C4-2B (cell line): ENCODE results near the gene RASD2.

Source experiments
- ZFX ChIP-seq: fragments of 450-650 bp; IDR thresholded peaks from 2 replicates; pipeline ENCODE4 v1.6.1; 2017
- TF ChIP-seq, protein P1 (sequence below): fragments of 450-650 bp; conservative IDR thresholded peaks from 2 replicates; pipeline ENCODE4 v1.5.1; 2017; ENCODE audit warnings: mild to moderate bottlenecking

DNA sequence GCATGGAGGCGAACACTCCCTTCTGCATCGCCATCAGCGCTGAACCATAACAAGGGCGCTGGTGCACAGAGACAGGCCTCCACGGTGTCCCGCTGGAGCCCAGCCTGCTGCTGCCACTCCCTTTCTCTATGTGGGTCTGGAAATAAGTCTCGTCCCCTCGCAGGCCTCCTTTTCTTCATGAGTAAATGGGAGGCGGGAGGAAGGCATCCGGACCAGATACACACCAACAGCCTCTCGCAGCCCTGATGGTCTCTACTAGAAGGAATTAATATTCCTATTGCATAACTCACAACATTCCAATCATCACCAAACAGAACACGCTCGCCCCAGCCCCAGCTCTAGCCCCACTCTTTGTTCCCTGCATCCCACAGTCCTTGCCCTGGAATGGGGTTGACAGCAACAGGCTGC is 14.9 kb downstream of the RASD2 start:
- TF ChIP-seq, protein P1, sequence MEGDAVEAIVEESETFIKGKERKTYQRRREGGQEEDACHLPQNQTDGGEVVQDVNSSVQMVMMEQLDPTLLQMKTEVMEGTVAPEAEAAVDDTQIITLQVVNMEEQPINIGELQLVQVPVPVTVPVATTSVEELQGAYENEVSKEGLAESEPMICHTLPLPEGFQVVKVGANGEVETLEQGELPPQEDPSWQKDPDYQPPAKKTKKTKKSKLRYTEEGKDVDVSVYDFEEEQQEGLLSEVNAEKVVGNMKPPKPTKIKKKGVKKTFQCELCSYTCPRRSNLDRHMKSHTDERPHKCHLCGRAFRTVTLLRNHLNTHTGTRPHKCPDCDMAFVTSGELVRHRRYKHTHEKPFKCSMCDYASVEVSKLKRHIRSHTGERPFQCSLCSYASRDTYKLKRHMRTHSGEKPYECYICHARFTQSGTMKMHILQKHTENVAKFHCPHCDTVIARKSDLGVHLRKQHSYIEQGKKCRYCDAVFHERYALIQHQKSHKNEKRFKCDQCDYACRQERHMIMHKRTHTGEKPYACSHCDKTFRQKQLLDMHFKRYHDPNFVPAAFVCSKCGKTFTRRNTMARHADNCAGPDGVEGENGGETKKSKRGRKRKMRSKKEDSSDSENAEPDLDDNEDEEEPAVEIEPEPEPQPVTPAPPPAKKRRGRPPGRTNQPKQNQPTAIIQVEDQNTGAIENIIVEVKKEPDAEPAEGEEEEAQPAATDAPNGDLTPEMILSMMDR, result no peak
- no peak for TF ChIP-seq ZFX
